ENCODE results near the gene SHPK.

- TF ChIP-seq POLR2AphosphoS5 (IDR thresholded peaks at IDR 0.05; ENCODE audit: low read depth, low read length) (no peak), POLR2A (IDR thresholded peaks at IDR 0.05; ENCODE audit: low read depth, low read length) (no peak), TAF1 (IDR thresholded peaks at IDR 0.05; ENCODE audit: borderline replicate concordance, low read depth, low read length) (no peak)
These were observed 39.1 kb downstream of the SHPK start for GRCh38 chr17:3596804-3597464.
